K562 (cell line): ENCODE data around the gene PSMB4. TPM values are rescaled to one million over a fixed set of nuclear protein-coding genes. Genes with fewer than 3 reads are reported as not detected.

Experiments used
- ARID2 ChIP-seq: fragments of 450-650 bp; IDR thresholded peaks from 2 replicates; pipeline ENCODE4 v1.6.1; 2017; ENCODE audit warnings: antibody characterized with exemption, mild to moderate bottlenecking
- CHD2 ChIP-seq: IDR thresholded peaks from 2 replicates; pipeline ENCODE4 v1.6.1; 2011; ENCODE audit warnings: low read depth, low read length
- CREM ChIP-seq: IDR thresholded peaks from 2 replicates; pipeline ENCODE4 v1.6.1; 2014; ENCODE audit warnings: antibody characterized with exemption, low read depth
- DPF2 ChIP-seq: fragments of 450-650 bp; IDR thresholded peaks from 2 replicates; pipeline ENCODE4 v1.6.1; 2016
- ETV1 ChIP-seq: fragments of 450-650 bp; conservative IDR thresholded peaks from 2 replicates; pipeline ENCODE4 v1.6.1; 2016; ENCODE audit warnings: missing genetic modification characterization, control low read depth, low read depth, missing compliant biosample characterization
- HMGN3 ChIP-seq: IDR thresholded peaks from 2 replicates; pipeline ENCODE4 v1.6.1; 2011; ENCODE audit warnings: borderline replicate concordance, low read depth, mild to moderate bottlenecking, mixed read lengths, low read length; ENCODE audit not compliant: insufficient read length; ENCODE audit errors: extremely low read depth
- IFI16 ChIP-seq: fragments of 250-450 bp; sonication (Bioruptor Pico); IDR thresholded peaks from 2 replicates; pipeline ENCODE4 v2.1.2; 2022; ENCODE audit warnings: mild to moderate bottlenecking, inconsistent platforms
- NFRKB ChIP-seq: fragments of 450-650 bp; IDR thresholded peaks from 2 replicates; pipeline ENCODE4 v1.6.1; 2016; ENCODE audit warnings: low read depth
- SPI1 ChIP-seq: IDR thresholded peaks from 2 replicates; pipeline ENCODE4 v1.6.1; 2011; ENCODE audit warnings: low read depth, low read length, control low read depth, borderline replicate concordance
- ZNF143 ChIP-seq: sonication (generic); formaldehyde crosslinking; IDR thresholded peaks from 2 replicates; pipeline ENCODE4 v1.9.0; 2022; ENCODE audit warnings: mild to moderate bottlenecking, missing genetic modification reagents
- ZNF23 ChIP-seq: fragments of 250-450 bp; sonication (Bioruptor Pico); IDR thresholded peaks from 2 replicates; pipeline ENCODE4 v1.4.0; 2020; ENCODE audit warnings: mild to moderate bottlenecking
- ZNF766 ChIP-seq: fragments of 200-800 bp; sonication (Bioruptor generic); conservative IDR thresholded peaks from 2 replicates; pipeline ENCODE4 v1.6.1; 2016; ENCODE audit warnings: missing genetic modification characterization, missing compliant biosample characterization
- polyA plus RNA-seq, 8 experiments: library from polyadenylated mRNA; depleted of rRNA in 4 of 8; stranded (reverse) in 5 of 8; unstranded in 3 of 8; fragments of >200 nt; fragmentation: Nextera tagmentation in 2 of 8; fragmentation: Illumina TruSeq in 1 of 8; extraction: Ambion mirVana in 2 of 8; extraction: Trizol in 1 of 8; gene quantifications; 2 replicates each; pipeline versions ENCODE4 v1.2.1 to v1.2.3, GENCODE V29; 2011 to 2014; ENCODE audit warnings: inconsistent platforms in 1 of 8, missing spikeins in 1 of 8
- total RNA-seq, 7 experiments: library from RNA; depleted of rRNA in 6 of 7; stranded (reverse); fragments of >200 nt in 6 of 7; fragmentation: Illumina TruSeq in 2 of 7; extraction: Trizol in 2 of 7; gene quantifications; 2 replicates each; pipeline versions ENCODE4 v1.2.1 to v1.2.3, GENCODE V29; 2011 to 2021; ENCODE audit warnings: low replicate concordance in 1 of 7
- TF ChIP-seq, protein P1 (sequence below), 2 experiments: fragments of 450-650 bp; IDR thresholded peaks; 2 replicates each; pipeline ENCODE4 v1.6.1; 2016; ENCODE audit warnings: mild to moderate bottlenecking in 2 of 2, borderline replicate concordance in 1 of 2, low read depth in 1 of 2, moderate library complexity in 1 of 2
- TF ChIP-seq, protein P2 (sequence below): fragments of 200-800 bp; sonication (Bioruptor generic); IDR thresholded peaks from 2 replicates; pipeline ENCODE4 v1.6.1; 2016; ENCODE audit warnings: missing genetic modification characterization, missing compliant biosample characterization

PSMB4 gene
- total and polyA plus RNA-seq, 9 of the 15 experiments (the other 6 are each of a cell fraction or from before 2014, with no cell fraction given): 397 to 674 (median 475) TPM

GRCh38 chr1:151443846-151444782 lies 44.7 kb downstream of the PSMB4 start (continued):
- TF ChIP-seq IFI16 (CRISPR knock-in tag) (no peak), ZNF23 (no peak), ZNF766 (no peak), SPI1 (no peak), CREM (no peak), ARID2 (peak; percentile 57; the same call in 1 of the 2 replicates), HMGN3 (no peak), CHD2 (no peak), DPF2 (no peak), NFRKB (no peak), ETV1 (no peak), ZNF143 (CRISPR knock-in tag) (no peak)
- TF ChIP-seq, protein P1, sequence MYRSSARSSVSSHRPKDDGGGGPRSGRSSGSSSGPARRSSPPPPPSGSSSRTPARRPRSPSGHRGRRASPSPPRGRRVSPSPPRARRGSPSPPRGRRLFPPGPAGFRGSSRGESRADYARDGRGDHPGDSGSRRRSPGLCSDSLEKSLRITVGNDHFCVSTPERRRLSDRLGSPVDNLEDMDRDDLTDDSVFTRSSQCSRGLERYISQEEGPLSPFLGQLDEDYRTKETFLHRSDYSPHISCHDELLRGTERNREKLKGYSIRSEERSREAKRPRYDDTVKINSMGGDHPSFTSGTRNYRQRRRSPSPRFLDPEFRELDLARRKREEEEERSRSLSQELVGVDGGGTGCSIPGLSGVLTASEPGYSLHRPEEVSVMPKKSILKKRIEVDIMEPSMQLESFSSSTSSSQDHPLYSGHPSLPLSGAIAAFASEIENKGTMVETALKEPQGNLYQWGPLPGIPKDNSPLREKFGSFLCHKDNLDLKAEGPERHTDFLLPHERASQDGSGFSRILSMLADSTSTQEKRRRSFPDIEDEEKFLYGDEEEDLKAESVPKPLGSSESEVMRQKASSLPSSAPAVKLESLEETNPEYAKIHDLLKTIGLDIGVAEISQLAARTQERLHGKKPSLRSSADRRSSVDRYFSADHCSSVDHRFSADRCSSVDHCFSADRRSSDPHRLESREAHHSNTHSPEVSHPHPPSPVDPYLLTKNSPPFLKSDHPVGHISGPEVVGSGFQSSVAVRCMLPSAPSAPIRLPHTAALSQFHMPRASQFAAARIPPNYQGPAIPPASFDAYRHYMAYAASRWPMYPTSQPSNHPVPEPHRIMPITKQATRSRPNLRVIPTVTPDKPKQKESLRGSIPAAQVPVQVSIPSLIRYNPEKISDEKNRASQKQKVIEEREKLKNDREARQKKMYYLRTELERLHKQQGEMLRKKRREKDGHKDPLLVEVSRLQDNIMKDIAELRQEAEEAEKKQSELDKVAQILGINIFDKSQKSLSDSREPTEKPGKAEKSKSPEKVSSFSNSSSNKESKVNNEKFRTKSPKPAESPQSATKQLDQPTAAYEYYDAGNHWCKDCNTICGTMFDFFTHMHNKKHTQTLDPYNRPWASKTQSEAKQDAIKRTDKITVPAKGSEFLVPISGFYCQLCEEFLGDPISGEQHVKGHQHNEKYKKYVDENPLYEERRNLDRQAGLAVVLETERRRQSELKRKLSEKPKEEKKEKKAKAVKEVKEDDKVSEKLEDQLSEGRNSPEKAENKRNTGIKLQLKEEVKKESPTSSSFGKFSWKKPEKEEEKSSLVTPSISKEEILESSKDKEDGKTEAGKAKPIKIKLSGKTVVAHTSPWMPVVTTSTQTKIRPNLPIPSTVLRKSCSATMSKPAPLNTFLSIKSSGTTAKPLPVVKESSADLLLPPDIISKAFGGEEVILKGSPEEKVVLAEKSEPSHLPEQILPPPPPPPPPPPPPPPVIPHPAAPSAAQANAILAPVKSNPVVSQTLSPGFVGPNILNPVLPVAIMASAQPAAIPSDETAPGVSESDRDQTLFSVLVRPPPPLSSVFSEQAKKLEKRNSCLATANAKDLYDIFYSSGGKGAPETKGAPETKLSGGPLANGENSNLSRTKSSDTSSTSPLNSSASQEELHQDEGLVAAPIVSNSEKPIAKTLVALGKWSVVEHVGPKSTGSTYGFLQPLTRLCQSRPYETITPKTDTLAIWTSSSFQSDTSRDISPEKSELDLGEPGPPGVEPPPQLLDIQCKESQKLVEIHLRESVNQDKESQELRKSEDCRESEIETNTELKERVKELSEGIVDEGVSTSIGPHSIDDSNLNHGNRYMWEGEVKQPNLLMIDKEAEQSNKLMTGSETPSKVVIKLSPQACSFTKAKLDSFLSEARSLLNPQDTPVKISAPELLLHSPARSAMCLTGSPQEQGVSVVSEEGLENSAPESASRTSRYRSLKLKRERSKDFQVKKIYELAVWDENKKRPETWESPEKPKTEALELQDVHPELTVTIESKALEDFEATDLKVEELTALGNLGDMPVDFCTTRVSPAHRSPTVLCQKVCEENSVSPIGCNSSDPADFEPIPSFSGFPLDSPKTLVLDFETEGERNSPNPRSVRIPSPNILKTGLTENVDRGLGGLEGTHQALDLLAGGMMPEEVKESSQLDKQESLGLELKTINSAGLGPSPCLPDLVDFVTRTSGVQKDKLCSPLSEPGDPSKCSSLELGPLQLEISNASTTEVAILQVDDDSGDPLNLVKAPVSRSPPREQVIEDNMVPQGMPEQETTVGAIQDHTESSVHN (IDR thresholded peaks at IDR 0.05; ENCODE audit: borderline replicate concordance in 1 of 2, low read depth in 1 of 2): no peak
- TF ChIP-seq, protein P2, sequence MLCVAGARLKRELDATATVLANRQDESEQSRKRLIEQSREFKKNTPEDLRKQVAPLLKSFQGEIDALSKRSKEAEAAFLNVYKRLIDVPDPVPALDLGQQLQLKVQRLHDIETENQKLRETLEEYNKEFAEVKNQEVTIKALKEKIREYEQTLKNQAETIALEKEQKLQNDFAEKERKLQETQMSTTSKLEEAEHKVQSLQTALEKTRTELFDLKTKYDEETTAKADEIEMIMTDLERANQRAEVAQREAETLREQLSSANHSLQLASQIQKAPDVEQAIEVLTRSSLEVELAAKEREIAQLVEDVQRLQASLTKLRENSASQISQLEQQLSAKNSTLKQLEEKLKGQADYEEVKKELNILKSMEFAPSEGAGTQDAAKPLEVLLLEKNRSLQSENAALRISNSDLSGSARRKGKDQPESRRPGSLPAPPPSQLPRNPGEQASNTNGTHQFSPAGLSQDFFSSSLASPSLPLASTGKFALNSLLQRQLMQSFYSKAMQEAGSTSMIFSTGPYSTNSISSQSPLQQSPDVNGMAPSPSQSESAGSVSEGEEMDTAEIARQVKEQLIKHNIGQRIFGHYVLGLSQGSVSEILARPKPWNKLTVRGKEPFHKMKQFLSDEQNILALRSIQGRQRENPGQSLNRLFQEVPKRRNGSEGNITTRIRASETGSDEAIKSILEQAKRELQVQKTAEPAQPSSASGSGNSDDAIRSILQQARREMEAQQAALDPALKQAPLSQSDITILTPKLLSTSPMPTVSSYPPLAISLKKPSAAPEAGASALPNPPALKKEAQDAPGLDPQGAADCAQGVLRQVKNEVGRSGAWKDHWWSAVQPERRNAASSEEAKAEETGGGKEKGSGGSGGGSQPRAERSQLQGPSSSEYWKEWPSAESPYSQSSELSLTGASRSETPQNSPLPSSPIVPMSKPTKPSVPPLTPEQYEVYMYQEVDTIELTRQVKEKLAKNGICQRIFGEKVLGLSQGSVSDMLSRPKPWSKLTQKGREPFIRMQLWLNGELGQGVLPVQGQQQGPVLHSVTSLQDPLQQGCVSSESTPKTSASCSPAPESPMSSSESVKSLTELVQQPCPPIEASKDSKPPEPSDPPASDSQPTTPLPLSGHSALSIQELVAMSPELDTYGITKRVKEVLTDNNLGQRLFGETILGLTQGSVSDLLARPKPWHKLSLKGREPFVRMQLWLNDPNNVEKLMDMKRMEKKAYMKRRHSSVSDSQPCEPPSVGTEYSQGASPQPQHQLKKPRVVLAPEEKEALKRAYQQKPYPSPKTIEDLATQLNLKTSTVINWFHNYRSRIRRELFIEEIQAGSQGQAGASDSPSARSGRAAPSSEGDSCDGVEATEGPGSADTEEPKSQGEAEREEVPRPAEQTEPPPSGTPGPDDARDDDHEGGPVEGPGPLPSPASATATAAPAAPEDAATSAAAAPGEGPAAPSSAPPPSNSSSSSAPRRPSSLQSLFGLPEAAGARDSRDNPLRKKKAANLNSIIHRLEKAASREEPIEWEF (CRISPR knock-in tag): no peak
